Activated T-helper 1 cell treated with anti-CD3 and anti-CD28 coated beads, Interleukin-2, amount 50 U/mL, for 16 hours (primary cell): Measurements from ENCODE around the gene TRIM44.
"Not testable (repeated sequence)": the region's sequence is repeated elsewhere in the genome, so short reads cannot be mapped to it uniquely, and the experiment has no call there.

ENCODE experiments used
- DNase-seq, 2 donors: peaks; one replicate each; pipeline ENCODE4 v3.0.0-alpha.2; 2020; ENCODE audit warnings: low read depth in 1 of 2, low spot score in 1 of 2

TRIM44 gene

DNA sequence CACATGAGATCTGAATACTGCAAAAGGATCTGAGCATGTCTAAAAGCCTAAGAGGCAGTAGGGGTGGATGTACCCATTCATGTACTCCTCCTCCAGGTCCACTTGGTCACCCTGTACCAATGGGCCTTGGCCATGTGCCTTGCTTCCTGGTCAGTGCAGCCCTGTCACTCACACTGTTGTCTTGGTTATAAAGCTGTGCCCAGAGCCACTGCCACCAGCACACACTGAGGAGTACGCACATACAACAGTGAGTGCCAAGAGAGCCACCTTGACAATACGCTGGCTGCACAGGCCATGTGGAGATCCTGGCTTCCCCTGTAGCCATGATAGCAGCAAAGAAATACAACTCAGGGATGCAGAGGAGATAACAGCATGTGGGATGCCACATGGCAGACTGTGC lies 184.9 kb downstream of the TRIM44 start:
- no peak for DNase-seq

- DNase-seq: no peak
Observed at GRCh38 chr11:35848616-35849015, 186.0 kb downstream of the TRIM44 start.

GRCh38 chr11:35850191-35850590 lies 187.6 kb downstream of the TRIM44 start:
- no peak for DNase-seq

GRCh38 chr11:35851342-35851741 lies 188.8 kb downstream of the TRIM44 start:
- no peak for DNase-seq

GRCh38 chr11:35852056-35852455 lies 189.5 kb downstream of the TRIM44 start:
- DNase-seq: no peak

- no peak for DNase-seq
Observed at GRCh38 chr11:35853971-35854370, 191.4 kb downstream of the TRIM44 start.

DNA sequence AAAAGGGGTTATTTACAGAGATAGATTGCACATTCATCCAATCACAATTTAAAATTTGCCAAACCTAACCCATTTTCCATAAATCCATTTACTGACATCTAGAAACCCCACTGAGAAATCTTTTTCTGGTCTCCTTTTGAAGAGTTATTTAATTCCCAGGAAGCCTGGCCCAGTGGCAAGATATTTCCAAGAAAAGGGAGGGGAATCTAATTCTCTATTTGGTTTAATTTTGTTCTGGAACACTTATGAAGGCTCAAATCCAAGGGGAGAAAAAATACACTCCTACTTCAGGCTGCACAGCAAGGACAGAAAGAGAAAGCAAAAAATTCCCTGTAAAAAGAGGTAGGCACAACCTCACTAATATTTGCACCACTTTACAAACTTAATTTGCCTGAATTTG lies 193.1 kb downstream of the TRIM44 start:
- no peak for DNase-seq

GRCh38 chr11:35856259-35856658 lies 193.7 kb downstream of the TRIM44 start:
- DNase-seq: no peak

- no peak for DNase-seq
Observed at GRCh38 chr11:35856756-35857155, 194.2 kb downstream of the TRIM44 start.

GRCh38 chr11:35857922-35858321 lies 195.3 kb downstream of the TRIM44 start:
- DNase-seq: no peak

DNA sequence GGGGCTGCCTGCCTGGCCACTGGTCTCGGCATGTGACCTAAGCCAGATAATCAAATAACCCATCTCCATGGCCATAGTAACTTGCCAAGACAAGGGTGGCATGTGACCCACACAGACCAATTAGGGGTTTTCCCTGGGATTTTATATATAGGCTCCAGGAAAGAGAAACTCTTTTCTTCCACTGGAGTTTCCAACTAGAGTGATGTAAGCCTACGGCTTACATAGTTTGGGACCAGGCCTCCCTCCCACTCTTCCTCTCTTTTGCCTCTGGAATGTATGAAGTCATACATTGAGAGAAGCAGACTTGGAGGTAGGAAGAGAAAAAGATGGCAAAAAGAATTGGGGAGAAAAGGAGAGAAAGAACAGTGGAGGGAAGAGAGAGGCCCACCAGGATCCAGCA lies 196.7 kb downstream of the TRIM44 start:
- DNase-seq: no peak

- not testable (repeated sequence) for DNase-seq
Observed at GRCh38 chr11:35860194-35860593, 197.6 kb downstream of the TRIM44 start.

DNA sequence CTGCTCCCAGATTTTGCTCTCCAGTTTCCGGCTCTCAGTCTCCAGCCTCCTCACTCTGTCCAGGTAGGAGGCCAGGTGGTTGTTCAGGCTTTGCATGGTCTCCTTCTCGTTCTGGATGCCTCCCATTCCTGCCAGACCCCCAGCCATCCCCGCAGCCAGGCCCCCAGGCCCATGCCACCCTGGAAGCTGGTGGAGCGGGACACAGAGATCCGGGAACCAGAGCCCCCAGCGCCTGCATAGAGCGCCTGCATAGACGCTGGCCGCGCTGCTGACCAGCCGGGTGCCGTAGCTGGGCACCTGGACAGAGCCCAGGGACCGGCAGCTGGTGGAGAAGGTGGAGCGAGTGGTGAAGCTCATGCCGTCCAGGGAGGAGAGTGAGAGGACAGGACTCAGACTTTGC lies 198.6 kb downstream of the TRIM44 start:
- no peak for DNase-seq

GRCh38 chr11:35862666-35863065 lies 200.1 kb downstream of the TRIM44 start:
- DNase-seq: no peak

- DNase-seq: no peak
Observed at GRCh38 chr11:35864131-35864530, 201.6 kb downstream of the TRIM44 start.

DNA sequence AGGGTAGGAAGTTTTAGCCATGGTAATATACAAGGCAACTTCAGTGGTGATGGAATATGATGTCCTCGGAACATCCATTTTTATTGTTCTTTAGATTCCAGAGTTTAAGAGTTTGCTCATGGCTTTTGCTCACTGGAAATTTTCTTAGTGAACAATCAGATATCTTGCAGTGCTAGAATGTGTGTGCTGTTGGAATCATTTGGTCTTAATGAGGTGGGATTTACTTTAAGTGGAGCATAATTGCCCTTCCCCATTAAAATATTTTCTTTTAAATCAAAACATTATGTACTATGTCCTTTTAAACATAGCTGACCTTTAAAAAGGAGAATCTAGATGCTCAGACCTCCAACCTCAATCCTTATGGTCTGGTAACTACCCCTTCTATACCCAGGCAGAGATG lies 204.0 kb downstream of the TRIM44 start:
- DNase-seq: no peak
